NCI-H1417 treated with DMSO at 0.1 percent for 48 hours (cell line): ENCODE data around the gene EDN2.

Experiments used
- DNase-seq: peaks from one replicate; lab custom pipeline; 2025; lab: John Stamatoyannopoulos, UW

EDN2 gene

GRCh38 chr1:41483001-41483850 lies 1.3 kb downstream of the EDN2 start:
- no peak for DNase-seq

GRCh38 chr1:41482001-41482765 lies 2.3 kb downstream of the EDN2 start:
- DNase-seq, result no peak

DNA sequence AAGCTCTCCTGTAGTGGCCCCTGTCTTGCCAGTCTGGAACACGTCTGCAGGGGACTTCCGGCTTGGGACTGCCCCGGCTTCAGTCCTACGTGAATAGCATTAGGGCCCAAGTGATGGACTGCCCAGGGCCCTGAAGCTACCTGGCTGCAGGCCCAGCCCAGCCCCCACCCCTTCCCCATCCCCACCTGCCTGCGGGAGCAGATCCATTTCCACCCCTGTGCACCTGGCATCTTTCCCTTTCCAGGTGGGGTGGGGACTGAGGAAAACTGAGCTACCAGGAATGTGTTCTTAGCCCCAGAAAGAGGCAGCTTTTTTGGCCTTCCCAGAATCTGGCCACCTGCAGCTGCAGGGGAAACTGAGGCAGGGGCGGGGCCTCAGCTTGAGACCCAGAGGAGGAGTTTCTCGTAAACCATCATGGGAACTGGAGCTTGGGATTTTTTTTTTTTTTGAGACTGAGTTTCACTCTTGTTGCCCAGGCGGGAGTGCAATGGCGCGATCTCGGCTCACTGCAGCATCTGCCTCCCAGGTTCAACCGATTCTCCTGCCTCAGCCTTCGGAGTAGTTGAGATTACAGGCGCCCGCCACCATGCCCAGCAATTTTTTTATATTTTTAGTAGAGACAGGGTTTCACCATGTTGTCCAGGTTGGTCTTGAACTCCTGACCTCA lies 3.2 kb downstream of the EDN2 start:
- DNase-seq, result no peak

DNA sequence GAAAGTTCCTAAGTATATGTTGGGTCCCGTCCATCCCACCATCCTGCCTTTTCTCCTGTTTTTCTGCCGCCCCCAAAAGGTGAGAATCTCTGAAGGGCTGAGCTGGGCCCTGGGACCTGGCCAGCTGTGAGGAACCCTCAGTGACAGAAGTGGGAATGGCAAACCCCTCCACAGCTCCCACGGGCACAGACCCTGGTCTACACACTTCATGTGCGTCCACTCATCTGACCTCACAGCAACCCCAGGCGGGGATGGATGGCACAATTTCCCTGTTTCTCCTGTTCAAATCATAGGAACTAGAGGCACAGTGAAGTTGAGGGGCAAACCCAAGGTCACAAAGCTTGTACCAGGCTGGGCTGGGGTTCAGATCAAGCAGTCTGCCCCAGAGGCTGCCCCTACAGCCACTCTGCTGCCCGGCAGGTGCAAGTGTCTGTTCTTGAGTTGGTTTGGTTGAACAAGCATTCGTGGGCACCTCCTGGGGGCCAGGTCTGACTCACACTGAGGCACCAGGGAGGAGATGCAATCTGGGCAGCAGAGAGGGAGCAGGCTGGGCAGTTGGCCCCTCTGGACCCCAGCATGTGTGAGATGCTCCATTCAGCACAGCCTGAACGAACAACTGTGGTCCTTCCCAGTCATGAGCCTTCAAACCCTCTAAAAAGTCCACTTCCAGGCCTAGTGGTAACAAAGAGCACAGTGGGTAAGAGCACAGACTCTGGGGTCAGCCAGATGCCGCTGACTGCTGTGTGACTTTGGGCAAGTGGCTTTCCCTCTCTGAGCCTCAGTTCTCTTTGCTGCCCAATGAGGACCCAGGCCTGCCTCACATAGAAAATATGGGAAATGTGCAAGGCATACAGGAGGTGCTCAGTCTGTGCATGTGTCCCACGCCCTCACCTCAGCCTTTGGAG lies 4.0 kb downstream of the EDN2 start:
- DNase-seq, result no peak

GRCh38 chr1:41479808-41480160 lies 4.7 kb downstream of the EDN2 start:
- no peak for DNase-seq

GRCh38 chr1:41479000-41479807 lies 5.3 kb downstream of the EDN2 start:
- no peak for DNase-seq

- DNase-seq, result no peak
Observed at GRCh38 chr1:41478118-41478748, 6.2 kb downstream of the EDN2 start.

DNA sequence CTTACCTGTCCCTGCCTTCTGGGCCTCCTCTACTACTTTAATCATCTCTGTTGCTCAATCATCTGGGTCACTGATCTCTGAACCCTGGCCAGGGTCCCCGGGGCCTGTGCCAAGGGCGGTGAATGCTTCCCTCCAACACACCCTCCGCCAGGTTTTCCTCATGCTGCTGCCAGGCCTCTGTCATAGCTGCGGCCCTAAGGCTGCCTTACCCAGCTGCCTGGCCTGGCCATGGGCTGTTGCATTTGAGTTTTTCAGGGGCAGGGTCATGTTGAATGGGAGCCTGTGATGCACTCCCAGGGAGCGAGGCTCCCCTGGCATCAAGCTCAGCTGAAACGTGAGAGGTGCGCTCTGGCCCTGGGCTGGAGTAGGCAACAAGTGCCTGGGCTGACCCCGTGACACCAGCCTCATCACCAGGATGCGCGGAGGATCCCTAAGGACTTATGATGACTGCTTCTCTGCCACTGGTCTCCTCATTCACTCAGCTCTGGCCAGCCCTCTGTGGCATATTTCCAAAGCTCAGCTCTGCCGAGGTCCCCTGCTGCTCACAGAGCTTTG lies 7.6 kb downstream of the EDN2 start:
- DNase-seq, result no peak

- DNase-seq, result no peak
Observed at GRCh38 chr1:41475859-41476567, 8.5 kb downstream of the EDN2 start.

GRCh38 chr1:41475346-41475745 lies 9.1 kb downstream of the EDN2 start:
- DNase-seq, result no peak

- DNase-seq, result no peak
Observed at GRCh38 chr1:41474490-41475271, 9.8 kb downstream of the EDN2 start.

- no peak for DNase-seq
Observed at GRCh38 chr1:41473738-41474362, 10.6 kb downstream of the EDN2 start.

GRCh38 chr1:41471658-41472057 lies 12.8 kb downstream of the EDN2 start:
- DNase-seq, result no peak

DNA sequence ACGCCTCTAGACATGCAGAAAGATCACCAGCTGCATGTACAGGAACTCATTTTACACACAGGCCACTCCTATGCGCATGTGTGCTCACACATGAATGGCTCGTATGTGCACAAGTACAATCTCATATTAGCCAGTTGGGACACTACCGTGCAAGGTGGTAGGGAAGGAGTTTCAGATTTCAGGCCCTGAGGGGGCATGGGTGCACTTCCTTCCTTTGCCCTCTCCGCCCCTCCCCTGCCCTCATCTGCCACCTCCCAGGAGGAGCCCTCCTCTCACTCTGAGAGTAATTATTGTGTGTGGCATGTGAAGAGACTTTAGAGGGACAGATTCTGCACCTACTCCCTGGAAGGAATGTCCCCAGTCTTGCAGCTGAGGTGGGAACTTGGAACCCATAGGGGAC lies 14.8 kb downstream of the EDN2 start:
- DNase-seq, result no peak

- no peak for DNase-seq
Observed at GRCh38 chr1:41468122-41468762, 16.2 kb downstream of the EDN2 start.

DNA sequence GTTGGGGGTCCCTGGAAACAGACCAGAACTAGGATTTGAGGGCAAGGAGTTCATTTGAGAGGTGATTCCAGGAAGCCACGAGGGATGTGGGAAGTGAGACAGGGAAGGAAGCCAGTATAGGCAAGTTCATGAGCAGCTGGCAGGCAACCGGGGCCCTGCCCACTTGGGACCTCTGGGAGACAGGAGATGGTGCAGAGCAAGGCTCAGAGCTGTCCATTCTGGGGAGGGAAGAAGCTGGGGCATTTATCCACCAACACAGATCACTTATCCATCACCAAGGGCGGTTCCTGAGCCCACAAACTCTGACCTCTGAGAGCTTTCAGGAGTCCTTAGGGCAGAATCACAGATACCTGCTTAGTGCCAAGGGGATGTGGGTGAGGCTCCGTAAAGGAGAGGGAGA lies 16.8 kb downstream of the EDN2 start:
- no peak for DNase-seq

DNA sequence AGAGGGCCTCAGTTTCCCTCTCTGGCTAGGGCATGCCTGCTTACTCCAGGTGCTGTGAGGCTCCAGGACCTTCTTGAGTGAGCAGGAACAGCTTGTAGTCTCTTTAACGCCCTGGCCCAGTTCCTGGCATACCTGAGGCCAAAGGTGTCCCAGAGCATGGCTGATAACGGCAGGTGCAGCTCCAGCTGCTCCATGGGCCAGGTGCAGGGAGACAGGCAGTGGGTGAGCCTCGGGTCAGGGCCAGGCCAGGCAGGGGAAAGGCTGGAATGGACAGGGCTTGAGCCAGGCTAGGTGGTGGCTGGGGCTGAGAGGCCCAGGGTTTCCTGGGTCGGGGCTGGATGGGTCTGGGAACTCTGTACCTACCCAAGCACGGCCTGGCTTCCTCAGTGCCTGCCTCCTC lies 18.3 kb downstream of the EDN2 start:
- DNase-seq, result no peak

DNA sequence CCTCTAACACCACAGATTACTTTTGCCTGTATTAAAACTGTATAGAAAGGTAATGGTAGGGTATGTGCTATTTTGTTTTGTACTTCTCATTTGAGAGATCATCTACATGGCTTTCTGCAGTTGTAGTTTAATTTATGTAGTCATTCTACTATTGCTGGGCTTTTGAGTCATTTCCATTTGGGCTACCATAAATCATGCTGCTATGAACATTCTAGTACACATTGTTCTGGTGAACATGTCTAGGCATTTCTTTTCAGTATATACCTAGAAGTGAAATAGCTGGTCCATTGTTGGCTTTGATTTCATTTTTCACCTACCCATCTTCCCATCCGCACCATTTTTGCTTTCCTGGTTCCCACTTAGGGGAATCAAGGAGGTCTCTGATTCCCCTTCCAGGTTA lies 18.7 kb downstream of the EDN2 start:
- no peak for DNase-seq
